Mucosa of gallbladder (tissue), 1 donor: ENCODE measurements around the gene CSNK1D. TPM values are rescaled to one million over a fixed set of nuclear protein-coding genes. Genes with fewer than 3 reads are reported as not detected.
"Not testable (repeated sequence)": the region's sequence is repeated elsewhere in the genome, so short reads cannot be mapped to it uniquely, and the experiment has no call there.

ENCODE experiments used
- DNase-seq: peaks from one replicate; pipeline ENCODE4 v3.0.0-alpha.2; 2020; ENCODE audit warnings: low spot score
- total RNA-seq: library from RNA; stranded (reverse); gene quantifications from one replicate; pipeline ENCODE4 v1.2.1, GENCODE V29; 2021
- donor health status: DM: no; HTN: no; CAD: no.

CSNK1D gene
- total RNA-seq, 1 donor from 2014 or later = 161 TPM

GRCh38 chr17:82194765-82195164 lies 78.7 kb downstream of the CSNK1D start:
- no peak for DNase-seq

GRCh38 chr17:82193520-82194220 lies 79.8 kb downstream of the CSNK1D start:
- DNase-seq = no peak

GRCh38 chr17:82193050-82193449 lies 80.5 kb downstream of the CSNK1D start:
- DNase-seq = not testable (repeated sequence)

Other genes starting within 250 kb of the CSNK1D start
- gene RAC3, start 242.0 kb downstream of the CSNK1D start, total RNA-seq = 8.9 TPM
- gene DCXR, start 236.0 kb downstream of the CSNK1D start, total RNA-seq = 102 TPM
- 51.6 TPM for gene RFNG, start 221.9 kb downstream of the CSNK1D start, total RNA-seq
- gene GPS1, start 221.8 kb downstream of the CSNK1D start, total RNA-seq = 107 TPM
- 92.4 TPM for gene DUS1L, start 207.9 kb downstream of the CSNK1D start, total RNA-seq
- gene FASN, start 175.5 kb downstream of the CSNK1D start, total RNA-seq = 181 TPM
- 56.9 TPM for gene CCDC57, start 60.9 kb downstream of the CSNK1D start, total RNA-seq
- gene SLC16A3, start 44.7 kb downstream of the CSNK1D start, total RNA-seq = 95.7 TPM
- gene CD7, start 43.9 kb upstream of the CSNK1D start, total RNA-seq = 12.0 TPM
- 8.5 TPM for gene SECTM1, start 60.1 kb upstream of the CSNK1D start, total RNA-seq
- not detected for gene TEX19, start 85.5 kb upstream of the CSNK1D start, total RNA-seq
- gene UTS2R, start 98.1 kb upstream of the CSNK1D start, total RNA-seq = not detected
- gene HEXD, start 144.6 kb upstream of the CSNK1D start, total RNA-seq = 55.1 TPM
- gene OGFOD3, start 144.9 kb upstream of the CSNK1D start, total RNA-seq = 45.6 TPM
- gene CYBC1, start 177.1 kb upstream of the CSNK1D start, total RNA-seq = 114 TPM
- gene NARF, start 185.0 kb upstream of the CSNK1D start, total RNA-seq = 80.0 TPM
- 51.0 TPM for gene FOXK2, start 246.0 kb upstream of the CSNK1D start, total RNA-seq